Stimulated activated CD4-positive, alpha-beta T cell treated with anti-CD3 and anti-CD28 coated beads, TNF-alpha, amount 100 ng/mL, for 4 hours (primary cell): ENCODE results near the gene POLR1A.

ENCODE experiments used
- DNase-seq, 3 experiments: peaks; one replicate each; pipeline ENCODE4 v3.0.0-alpha.2; 2020; ENCODE audit warnings: low read depth in 3 of 3

The POLR1A gene

DNA sequence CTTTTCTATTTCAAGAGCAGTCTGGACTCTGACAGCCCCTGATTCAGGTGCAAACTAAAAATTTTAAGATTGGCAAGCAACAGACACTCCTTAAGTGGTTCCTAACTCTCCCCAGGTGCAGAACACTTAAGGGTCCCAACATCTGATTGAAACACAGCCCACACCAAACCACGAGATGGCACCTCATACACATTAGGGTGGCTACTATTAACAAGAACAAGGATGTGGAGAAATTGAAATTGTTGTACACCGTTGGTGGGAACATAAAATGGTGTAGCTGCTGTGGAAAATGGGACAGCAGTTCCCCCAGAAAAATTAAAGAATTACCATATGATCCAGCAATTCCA is 82.3 kb downstream of the POLR1A start:
- no peak for DNase-seq

DNA sequence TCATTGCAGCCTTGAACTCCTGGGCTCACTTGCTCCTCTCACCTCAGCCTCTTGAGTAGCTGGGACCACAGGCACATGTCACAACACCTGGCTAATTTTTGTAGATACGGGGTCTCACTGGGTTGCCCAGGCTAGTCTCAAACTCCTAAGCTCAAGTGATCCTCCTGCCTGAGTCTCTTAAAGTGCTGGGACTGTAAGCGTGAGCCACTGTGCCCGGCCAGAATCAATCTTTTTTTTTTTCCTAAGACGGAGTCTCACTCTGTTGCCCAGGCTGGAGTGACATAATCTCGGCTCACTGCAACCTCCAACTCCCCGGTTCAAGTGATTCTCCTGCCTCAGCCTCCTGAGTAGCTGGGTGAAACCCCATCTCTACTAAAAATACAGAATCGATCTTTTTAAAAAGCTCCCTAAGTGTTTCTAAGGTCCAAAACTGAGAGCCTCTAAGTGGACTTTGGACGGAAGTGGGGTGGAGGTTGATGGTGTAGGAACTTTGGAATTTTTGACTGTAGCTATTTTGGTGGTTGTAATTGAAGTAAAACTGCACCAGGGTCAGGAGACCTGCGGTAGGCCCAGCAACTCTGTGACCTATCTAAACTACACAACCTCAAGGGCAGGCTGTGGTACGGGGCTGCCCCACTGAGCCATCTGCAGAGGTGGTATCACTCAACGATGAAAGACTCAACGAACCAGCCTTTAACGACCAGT is 82.9 kb downstream of the POLR1A start:
- no peak for DNase-seq

DNA sequence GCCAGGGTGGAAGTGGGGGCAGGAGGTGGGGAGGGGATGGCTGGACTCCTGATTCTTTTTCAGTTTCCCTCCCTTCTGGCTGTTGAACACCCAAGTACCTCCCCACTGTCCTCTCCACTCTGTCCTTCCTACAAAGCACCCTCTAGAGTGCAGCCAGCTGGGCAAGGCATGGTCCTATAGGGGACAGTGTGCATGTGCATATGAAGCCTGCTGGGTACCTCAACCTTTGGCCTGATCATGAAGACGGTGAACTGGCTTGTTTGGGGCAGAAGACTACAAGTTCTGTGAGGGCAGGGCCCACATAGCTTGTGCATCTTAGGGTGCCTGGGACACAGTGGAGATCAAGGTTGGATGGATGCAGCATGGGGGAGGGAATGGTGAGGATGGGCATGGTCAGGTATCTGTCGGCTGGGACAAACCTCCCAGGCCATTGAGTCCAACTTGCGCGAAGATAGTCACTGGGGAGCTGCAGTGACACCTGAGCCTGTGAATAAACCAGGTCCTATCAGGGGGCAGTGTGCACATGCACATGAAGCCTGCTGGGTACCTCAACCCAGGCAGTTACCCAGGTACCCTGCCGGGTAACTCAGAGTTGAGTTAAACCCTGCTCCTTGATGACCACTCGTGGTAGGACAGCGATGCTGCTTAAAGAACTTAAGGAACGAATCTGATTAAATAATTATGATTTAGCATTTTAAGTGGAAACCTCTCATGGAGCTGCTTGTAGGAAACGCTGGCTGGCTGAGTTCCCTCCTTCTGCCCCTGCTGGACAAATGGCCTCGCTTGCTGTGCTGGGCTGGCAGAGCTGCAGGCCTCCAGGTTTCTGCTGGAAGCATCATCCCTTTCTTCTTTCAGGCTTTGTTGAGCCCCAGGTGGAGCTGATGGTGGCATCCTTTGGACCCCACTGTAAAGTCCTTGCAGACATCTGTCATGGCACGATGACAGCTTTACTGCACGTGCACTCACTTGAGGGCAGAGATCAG is 84.0 kb downstream of the POLR1A start:
- DNase-seq = no peak

DNA sequence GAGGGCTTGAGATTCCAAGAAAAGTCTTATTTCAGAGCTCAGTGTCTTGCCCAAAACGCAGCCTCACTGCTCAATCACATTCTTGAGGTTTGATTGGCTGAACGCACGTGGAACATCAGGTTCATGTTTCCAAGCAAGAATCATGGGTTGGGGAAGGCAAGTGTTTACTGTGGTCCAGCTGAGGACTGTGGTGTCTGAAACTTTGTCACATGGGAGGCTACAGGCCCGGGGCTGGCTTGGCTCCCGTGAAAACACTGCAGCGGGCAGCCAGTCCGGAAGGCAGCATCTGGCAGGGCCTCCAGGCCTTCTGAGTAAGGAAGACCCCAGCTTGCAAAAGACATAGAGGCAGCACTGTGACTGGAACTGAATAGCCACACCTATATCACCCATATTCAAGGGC is 84.7 kb downstream of the POLR1A start:
- no peak for DNase-seq

DNA sequence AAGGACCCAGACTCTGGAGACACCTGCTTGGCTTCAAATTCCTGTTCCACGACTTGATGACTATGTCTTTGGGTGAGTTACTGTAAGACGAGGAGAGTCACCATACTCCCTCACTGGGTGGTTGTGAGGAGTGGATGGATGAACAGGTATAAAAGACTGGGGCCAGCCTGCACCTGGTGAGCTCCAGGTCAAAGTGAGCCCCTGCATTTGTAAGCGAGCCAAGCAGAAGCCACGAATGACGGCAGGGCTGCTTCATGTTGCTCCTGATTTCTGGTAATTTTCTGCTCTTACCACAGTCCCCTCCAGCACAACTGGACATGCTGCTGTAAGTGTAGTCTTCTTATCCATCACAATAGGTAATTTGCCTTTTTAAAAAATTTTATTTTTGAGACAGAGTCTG is 86.6 kb downstream of the POLR1A start:
- DNase-seq = no peak

DNA sequence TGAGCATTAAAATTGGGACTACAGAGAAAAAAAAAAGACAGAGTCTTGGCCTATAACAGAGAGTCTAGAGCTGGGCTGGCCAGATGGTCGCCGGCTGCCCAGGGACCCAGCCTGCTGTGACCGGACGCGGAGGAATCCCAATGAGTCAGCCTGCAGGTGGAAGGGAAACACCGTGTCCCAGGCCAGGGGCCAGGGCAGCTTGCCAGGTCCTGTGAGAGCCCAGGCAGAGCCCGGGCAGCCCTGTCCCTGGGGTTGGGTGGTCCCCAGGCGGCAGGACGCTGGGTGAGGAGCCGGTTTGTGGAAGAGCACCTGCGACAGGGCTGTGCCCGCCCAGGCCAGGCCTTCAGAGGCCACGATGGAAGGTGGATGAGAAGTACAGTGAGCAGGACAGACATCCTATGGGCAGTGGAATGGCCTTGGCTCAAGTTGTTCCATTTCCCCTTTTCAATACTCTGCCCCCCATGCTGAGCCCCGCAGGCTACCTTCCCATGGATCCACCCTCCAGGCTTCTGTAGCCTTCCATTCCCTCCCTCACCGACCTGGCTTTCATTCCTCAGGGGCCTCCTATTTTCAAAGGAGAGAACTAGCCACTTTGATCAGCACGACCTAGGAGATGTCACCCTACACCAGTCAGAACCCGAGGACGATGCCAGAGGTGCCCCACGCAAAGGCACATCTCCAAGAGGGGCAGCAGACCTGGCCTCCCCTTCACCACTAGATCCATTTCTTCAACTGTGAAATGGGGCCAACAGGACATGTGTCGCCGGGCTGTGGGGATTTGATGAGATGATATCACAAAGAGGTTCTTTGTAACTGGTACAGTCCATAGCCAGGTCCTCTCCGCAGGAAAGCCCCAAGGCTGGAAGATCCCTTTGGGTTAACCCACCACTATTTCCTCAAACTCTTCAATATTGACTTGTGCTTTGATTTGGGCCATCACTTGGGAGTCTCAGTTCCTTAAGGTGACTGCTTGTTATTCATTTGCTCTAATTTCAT is 87.5 kb downstream of the POLR1A start:
- no peak for DNase-seq

DNA sequence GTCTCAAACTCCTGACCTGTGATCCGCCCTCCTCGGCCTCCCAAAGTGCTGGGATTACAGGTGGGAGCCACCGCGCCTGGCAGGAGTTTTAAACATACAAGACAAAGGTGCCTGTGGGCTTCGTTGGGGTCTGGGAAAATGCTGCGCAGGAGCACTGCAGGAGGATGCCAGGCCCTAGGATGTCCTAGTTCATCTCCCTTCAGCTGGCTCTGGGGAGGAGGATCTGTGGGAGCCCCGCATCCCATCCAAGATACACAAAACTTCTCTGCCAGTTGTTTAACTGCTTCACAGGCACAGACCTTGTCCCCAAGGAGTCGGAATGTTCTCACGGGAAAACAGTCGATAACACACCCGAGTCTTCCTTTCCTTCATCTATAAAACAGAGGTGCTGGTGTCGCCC is 89.1 kb downstream of the POLR1A start:
- no peak for DNase-seq

DNA sequence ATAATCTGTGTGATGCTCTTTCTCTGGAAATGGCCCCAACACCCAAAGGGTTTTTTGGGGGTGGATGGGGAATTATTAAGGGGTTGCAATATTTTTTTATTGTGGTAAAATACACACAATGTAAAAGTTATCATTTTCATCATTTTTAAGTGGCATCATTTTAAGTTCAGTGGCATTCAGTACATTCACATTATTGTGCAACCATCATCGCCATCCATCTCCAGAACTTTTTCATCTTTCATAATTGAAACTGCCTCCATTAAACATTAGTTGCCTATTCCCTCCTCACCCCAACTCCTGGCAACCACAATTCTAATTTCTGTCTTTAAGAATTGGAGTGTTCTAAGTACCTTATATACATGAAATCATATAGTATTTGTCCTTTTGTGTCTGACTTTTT is 90.0 kb downstream of the POLR1A start:
- DNase-seq = no peak

DNA sequence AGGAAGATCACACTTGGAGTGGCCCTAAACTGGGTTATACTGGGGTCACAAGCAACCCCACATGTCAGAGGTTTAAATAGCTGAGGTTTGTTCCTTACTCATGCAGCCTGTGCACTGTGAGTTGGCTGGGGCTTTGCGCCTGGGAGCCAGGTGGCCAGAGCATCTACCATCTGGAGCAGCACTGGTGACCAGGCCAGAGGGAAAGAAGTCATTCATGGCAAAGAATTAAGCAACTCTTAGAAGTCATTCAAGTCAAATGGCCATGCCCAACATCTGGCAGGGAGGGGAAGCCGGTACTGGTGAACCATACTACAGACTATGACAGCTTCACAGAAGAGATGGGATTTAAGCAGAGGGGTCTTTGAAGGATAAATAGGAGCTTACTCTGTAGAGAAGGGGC is 90.7 kb downstream of the POLR1A start:
- DNase-seq = no peak

DNA sequence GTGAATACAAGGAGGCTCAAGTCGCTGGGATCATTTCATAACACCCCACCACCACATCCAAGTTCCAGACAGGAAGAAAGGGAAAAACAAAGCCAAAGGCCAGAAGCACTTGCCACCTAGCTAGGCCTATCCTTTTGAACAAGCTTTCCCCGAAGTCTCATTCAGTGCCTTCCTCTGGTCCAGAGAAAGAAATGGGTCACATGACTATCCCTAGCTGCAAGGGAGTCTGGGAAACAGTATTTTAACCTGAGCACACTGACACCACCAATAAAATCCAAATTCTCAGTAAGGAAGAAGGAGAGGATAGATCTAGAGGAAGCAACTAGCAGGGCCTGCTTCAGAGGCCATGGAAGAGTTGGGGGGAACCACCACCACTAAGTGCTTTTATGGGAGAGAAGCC is 91.2 kb downstream of the POLR1A start:
- no peak for DNase-seq

DNA sequence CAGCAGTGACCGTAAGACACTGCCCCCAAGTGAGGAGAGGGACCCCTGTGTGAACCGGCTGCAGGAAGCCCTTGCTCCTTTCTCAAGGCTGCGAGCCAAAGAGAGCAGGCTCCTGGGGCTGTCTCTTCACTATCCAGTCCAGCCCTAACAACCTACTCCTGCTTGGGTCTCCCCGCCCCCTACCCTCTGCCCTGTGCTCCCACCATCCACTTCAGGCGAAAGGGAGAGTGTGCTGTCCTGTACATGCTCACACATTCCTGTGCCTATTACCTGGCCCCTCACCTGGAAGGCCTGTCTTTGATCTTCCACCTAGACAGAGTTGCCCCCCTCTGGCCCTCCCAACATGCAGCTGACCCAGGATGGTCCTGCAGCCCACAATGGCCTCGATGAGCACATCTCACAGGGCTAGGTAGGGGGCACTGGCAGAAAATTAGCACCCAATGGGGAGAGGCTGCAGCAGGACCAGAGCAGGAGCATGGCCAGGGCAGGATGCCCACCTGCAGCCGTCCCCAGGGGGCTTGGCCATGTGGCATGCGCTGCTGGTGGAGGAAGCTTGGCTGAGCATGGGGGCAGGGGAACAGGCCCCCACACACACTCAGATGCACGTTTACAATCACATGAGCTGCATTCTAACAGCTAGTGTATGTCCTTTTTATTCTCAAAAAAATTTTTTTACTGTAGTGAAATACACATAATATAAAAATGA is 93.5 kb downstream of the POLR1A start:
- no peak for DNase-seq

DNA sequence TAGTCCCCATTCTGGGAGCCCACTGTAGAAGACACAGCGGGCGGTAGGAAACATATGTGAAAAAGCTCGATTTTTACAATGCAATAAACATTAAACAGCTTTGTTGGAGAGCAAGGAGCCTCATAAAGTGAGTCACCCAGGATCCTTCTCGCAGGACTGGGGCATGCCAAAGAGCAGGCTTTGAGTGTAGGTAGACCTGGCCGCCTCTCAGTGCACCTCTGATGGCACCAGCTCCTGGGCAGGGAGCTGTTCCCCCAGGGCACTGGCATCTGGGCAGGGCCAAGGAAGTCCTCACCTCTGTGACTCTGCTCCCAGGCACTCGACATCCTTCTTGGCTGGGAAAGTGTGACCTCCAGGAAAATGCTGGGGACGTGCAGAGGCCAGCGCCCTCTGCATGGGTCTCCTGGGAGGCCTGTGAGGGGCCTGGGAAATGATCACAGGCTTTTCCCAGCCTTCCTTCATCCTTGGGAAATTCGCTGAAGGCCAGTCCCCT is 94.2 kb downstream of the POLR1A start:
- DNase-seq = no peak

DNA sequence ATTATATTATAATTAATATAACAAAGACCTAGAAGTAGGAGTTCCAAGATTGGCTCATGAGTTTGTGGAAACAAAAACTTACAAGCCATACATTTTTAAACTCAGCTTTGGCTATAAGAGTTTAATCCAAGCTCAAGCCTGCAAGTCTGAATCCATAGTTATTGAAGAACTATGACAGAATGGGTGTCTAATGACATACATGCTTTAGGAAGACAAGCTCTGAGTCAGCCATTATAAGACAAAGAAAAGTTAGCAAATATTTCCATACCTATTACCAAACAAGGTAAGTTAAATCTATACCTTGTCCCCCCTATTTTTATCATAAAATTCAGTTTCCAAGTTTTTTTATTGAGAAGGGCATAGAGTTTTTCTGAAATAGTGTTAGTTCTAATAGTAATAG is 95.6 kb downstream of the POLR1A start:
- DNase-seq = no peak

DNA sequence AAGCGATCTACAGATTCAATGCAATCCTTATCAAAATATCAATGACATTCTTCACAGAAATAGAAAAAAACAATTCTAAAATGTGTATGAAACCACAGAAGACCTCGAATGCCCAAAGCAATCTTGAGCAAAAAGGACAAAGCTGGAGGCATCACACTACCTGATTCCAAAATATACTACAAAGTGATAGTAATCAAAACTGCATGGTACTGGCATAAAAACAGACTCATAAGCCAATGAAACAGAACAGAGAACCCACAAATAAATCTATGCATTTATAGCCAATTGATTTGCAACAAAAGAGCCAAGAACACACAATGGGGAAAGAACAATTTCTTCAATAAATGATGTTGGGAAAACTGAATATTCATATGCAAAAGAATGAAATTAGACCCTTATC is 99.2 kb downstream of the POLR1A start:
- DNase-seq = no peak

DNA sequence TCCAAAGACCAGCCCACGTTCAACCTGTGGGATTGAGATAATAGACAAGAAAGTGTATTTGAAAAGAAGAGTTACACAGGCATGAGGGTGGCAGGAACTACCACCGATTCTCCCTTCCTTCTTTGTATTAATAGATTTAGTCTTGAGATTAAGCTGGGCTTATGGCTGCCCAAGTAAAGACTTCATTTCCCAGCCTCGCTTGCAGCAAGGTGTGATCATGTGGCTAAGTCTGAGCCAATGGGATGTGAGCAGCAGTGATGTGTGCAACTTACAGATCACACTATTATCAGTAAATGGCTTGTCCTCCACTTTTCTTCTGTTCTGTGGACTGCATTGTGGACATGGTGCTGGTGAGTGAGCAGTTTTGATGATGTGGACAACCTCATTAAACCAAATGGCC is 101.7 kb downstream of the POLR1A start:
- DNase-seq = no peak

DNA sequence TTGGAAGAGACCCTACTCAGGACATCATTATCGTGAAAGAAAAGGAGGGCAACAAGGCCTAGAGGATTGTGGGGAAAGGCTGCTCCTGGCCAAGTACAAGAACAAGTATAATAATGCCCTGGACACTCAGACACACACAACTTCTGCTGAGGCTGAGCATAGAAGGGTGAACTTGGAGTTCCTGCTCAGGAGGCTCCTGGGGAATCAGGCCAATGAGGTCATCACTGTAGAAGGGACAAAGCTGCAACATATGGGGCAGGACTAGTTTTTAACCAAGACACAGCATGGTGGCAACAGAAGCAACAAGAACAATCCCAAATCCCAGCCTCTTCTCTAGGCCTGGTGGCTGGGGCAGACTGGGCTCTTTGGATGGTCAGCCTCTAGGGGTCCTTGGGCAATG is 102.6 kb downstream of the POLR1A start:
- no peak for DNase-seq

DNA sequence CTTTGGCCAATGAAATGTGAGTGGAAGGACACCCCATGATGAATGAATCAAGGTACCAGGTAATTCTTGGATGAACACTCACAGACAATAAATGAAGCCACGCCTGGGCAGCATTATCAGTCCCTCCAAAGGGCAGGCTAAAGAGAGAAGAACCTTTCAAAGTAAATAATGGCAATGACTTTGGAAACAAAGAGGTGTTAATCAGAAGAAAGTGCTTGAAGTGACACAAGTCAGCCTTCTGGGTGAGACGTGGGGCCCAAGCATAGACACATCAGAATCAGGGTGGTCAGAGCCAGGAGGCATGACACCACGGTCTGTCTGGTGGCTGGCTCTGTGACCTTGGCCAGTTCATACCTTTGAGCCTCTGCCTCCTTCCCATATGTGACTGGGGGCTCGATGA is 103.3 kb downstream of the POLR1A start:
- DNase-seq = no peak

DNA sequence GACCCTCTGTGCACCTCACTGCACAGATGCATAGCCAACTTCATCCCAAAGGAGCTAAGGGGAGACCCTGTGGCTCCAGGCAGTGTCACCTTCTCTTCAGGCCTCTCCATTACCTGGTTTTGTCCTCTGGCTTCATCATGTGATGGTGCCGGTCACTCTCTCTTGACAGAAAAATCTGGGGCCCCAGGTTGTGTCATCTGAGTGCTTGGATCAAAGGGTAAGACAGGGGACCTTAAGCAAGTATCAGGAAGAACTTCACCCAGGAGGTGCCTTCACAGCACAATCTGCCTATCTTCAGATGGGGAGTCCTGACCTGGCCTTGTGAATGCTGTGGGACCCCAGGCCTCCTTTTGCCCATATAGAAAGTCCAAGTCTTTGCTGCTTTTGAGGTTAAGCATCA is 104.4 kb downstream of the POLR1A start:
- DNase-seq = no peak

DNA sequence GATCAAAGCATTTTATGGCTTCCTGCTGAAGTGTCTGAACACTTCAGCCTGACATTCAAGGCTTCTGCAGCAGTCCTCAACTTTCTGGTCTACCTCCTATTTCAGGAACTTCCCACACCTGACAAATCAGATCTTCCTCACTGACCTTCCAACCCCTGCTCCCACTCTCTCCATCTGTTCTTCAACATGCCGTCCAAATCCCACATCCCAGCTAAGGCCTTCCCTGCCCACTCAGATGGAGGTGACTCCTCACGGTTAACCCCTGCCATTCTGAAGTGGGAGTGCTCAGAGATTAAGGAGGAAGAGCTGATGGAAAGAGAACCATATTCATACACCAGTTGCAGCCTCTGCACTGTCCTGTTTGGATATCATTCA is 104.8 kb downstream of the POLR1A start:
- no peak for DNase-seq

DNA sequence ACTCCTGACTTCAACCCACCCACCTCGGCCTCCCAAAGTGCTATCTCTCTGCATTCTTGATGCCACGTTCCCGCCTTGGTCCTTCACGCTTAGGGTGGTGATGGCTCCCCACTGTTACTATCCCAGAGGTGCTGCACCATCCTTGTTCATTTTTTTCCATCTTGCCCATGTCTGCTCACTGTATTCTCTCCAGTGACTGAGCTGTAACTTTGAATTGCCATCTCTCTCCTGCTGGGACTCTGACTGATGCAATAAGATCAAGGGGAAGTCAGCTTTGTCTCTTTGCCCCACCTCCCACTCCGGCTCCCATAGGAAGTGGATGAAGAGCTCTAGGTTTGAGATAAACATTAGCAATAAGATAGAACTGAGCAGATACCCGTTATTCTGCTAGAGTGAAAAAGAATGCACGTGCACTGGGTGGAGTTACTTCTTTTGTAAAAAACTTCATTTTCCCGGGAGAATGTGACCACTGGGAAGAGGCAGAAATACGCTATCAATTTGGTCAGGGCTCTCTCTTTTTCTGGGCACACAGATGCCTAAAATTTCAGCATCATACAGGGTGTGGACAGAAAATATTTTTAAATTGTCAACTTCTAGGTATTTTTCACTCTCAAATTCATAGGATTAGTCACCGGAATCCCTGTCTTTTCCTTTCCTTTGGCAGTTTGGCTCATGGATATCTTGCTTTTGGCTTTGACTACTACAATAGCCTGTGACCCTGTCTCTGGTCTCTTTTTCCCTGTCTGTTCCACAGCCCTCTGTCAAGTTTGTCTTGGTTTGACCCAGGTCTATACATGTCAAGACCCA is 105.4 kb downstream of the POLR1A start:
- DNase-seq = no peak
